Esophagus squamous epithelium (tissue), 5 donors: Measurements from ENCODE around the gene PCSK6. TPM values are rescaled to one million over a fixed set of nuclear protein-coding genes. Genes with fewer than 3 reads are reported as not detected.
"Not testable (repeated sequence)": the region's sequence is repeated elsewhere in the genome, so short reads cannot be mapped to it uniquely, and the experiment has no call there.

Experiments
- DNase-seq: peaks from one replicate; lab custom pipeline; 2025; lab: John Stamatoyannopoulos, UW
- H3K27ac ChIP-seq, 4 donors: fragments of 200-600 bp; sonication (generic); one replicate each; pipeline ENCODE4 v1.5.1; 2016 to 2019; ENCODE audit warnings: mild to moderate bottlenecking in 1 of 4
- H3K27me3 ChIP-seq, 4 donors: fragments of 200-600 bp; sonication (generic); 1 replicate in 3 of 4; 2 replicates in 1 of 4; pipeline versions ENCODE4 v1.5.1 to v1.6.0; 2017 to 2021; ENCODE audit warnings: antibody characterized with exemption in 1 of 4
- H3K36me3 ChIP-seq, 3 donors: fragments of 200-600 bp; sonication (generic); one replicate each; pipeline ENCODE4 v1.5.1; 2016 to 2019
- H3K4me1 ChIP-seq, 3 donors: fragments of 200-600 bp; sonication (generic); one replicate each; pipeline ENCODE4 v1.5.1; 2017 to 2019
- H3K4me3 ChIP-seq, 4 donors: fragments of 200-600 bp; sonication (generic); 1 replicate in 3 of 4; 2 replicates in 1 of 4; pipeline ENCODE4 v1.5.1; 2016 to 2019; ENCODE audit warnings: mild to moderate bottlenecking in 2 of 4, moderate library complexity in 1 of 4
- H3K9me3 ChIP-seq, 3 donors: fragments of 200-600 bp; sonication (generic); one replicate each; pipeline ENCODE4 v1.5.1; 2016 to 2019
- CTCF ChIP-seq, 6 experiments: fragments of 450-650 bp in 4 of 6; fragments of 200-600 bp in 2 of 6; sonication (generic) in 2 of 6; IDR thresholded peaks; one replicate each; pipeline ENCODE4 v1.5.1; 2016 to 2019; ENCODE audit warnings: antibody characterized with exemption in 6 of 6, mild to moderate bottlenecking in 4 of 6, moderate library complexity in 4 of 6
- POLR2A ChIP-seq, 4 donors: fragments of 450-650 bp; IDR thresholded peaks; one replicate each; pipeline ENCODE4 v1.6.1; 2017; ENCODE audit warnings: antibody characterized with exemption in 4 of 4, mild to moderate bottlenecking in 4 of 4, moderate library complexity in 3 of 4
- WGBS, 2 donors: methylation state at CpG; one replicate each; pipeline ENCODE4 v1.1.5; 2018; 5-methylcytosine and 5-hydroxymethylcytosine counted together
- intact Hi-C: fragments of 100-400 bp; cut with DNase I; formaldehyde crosslinking; loops from one replicate; pipeline ENCODE4 v1.15.0; 2022
- total RNA-seq, 4 donors: library from RNA; depleted of rRNA; stranded (reverse); fragments of >200 nt; gene quantifications; one replicate each; pipeline ENCODE4 v1.1.0, GENCODE V29; 2016
- donor health status: DM: yes; HTN: yes; CAD: no.

The PCSK6 gene
- total RNA-seq, 4 donors from 2014 or later: 5.1 to 13.8 (median 9.2) TPM

DNA sequence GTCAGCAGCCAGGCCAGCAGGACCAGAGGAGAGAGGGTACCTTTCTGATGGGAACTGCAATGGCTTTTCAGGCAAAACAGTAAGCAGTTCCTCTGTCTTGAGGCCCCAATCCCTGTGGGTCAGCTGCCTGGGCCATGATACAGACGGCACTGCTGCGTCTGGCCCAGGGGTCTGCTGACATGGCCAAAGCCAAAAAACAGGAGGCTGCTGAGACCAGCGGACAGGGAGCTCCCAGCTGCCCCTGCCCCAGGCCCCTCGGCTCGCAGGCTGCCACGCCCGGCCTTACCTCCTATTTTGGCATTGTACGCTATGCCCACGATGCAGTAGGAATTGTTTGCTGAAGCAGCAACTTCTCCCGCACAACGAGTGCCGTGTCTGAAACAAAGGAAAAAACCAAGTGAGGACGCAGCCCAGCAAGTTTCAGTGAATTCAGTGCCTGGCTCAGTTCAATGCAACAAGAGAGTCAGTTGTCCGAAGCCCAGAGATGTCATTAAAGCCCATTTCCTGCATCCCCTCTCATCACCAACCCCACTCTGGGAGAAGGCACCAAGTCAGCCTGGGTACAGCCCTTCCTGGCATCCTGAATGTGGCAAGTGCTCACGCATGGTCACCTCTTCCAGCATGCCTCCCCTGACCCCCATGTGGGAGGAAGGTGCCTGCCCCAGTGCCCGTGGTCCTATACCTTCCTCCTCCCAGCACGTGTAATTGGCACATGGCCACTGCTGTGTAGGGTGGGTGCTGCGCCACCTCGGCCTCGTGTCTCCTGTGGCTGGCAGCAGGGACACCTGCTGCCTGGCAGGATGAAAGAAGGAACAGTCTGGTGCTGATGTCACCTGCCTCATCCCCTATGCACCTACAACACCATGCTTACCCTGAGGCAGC, 61.7 kb downstream of the PCSK6 start:
- TF ChIP-seq CTCF (IDR thresholded peaks at IDR 0.05) (no peak), POLR2A (IDR thresholded peaks at IDR 0.05) (no peak)
- Histone ChIP-seq H3K27ac (no peak overlapping the region), H3K4me1 (no peaks in the 10 kb centered on the region), H3K9me3 (no peaks in the 10 kb centered on the region), H3K36me3 (no peaks in the 10 kb centered on the region), H3K27me3 (peaks cover 0 to 4% (median 0%) of the 10 kb centered on the region in 4 donors), H3K4me3 (no peak overlapping the region)
- 79 to 80% methylated on average over 3 to 18 of the region's 20 CpGs for WGBS, 2 donors
- DNase-seq: no peak
- intact Hi-C loops: no loop called here

GRCh38 chr15:101426761-101427333, 62.7 kb downstream of the PCSK6 start:
- H3K4me3 ChIP-seq: no peak overlapping the region
- H3K9me3 ChIP-seq: no peaks in the 10 kb centered on the region
- peaks cover 0 to 4% (median 0%) of the 10 kb centered on the region in 4 donors for H3K27me3 ChIP-seq
- no peaks in the 10 kb centered on the region for H3K4me1 ChIP-seq
- H3K27ac ChIP-seq: no peak overlapping the region
- intact Hi-C loops: no loop called here
- 79 to 82% methylated on average over 7 to 13 of the region's 17 CpGs for WGBS, 2 donors
- H3K36me3 ChIP-seq: no peaks in the 10 kb centered on the region
- no peak for DNase-seq
- TF ChIP-seq CTCF (IDR thresholded peaks at IDR 0.05): no peak
- no peak for TF ChIP-seq POLR2A (IDR thresholded peaks at IDR 0.05)

- no peak for TF ChIP-seq POLR2A (IDR thresholded peaks at IDR 0.05)
- no peak for TF ChIP-seq CTCF (IDR thresholded peaks at IDR 0.05)
- DNase-seq: no peak
- WGBS, 2 donors: 83 to 84% methylated on average over 6 to 9 of the region's 9 CpGs
- Histone ChIP-seq H3K27ac (no peak overlapping the region), H3K36me3 (no peaks in the 10 kb centered on the region), H3K4me1 (no peaks in the 10 kb centered on the region), H3K27me3 (peaks cover 0 to 4% (median 0%) of the 10 kb centered on the region in 4 donors), H3K4me3 (no peak overlapping the region), H3K9me3 (no peaks in the 10 kb centered on the region)
- intact Hi-C loops: no loop called here
These were observed 63.6 kb downstream of the PCSK6 start for GRCh38 chr15:101425787-101426365.

GRCh38 chr15:101424984-101425383, 64.5 kb downstream of the PCSK6 start:
- WGBS, 2 donors: 79 to 82% methylated on average over 7 of the region's 7 CpGs
- H3K4me1 ChIP-seq: no peaks in the 10 kb centered on the region
- peaks cover 0 to 4% (median 0%) of the 10 kb centered on the region in 4 donors for H3K27me3 ChIP-seq
- TF ChIP-seq CTCF (IDR thresholded peaks at IDR 0.05) (no peak), POLR2A (IDR thresholded peaks at IDR 0.05) (no peak)
- intact Hi-C loops: no loop called here
- DNase-seq: no peak
- no peaks in the 10 kb centered on the region for H3K9me3 ChIP-seq
- H3K36me3 ChIP-seq: no peaks in the 10 kb centered on the region
- no peak overlapping the region for H3K4me3 ChIP-seq
- no peak overlapping the region for H3K27ac ChIP-seq

- no peak overlapping the region for H3K27ac ChIP-seq
- H3K36me3 ChIP-seq: no peaks in the 10 kb centered on the region
- H3K27me3 ChIP-seq: no peaks in the 10 kb centered on the region
- 84 to 93% methylated on average over 4 of the region's 4 CpGs for WGBS, 2 donors
- no peaks in the 10 kb centered on the region for H3K9me3 ChIP-seq
- TF ChIP-seq CTCF (IDR thresholded peaks at IDR 0.05) (no peak), POLR2A (IDR thresholded peaks at IDR 0.05) (no peak)
- no peak overlapping the region for H3K4me3 ChIP-seq
- intact Hi-C loops: no loop called here
- no peak for DNase-seq
- H3K4me1 ChIP-seq: no peaks in the 10 kb centered on the region
These were observed 69.3 kb downstream of the PCSK6 start for GRCh38 chr15:101420232-101420631.

- H3K4me1 ChIP-seq, H3K27ac ChIP-seq, DNase-seq, intact Hi-C loops, H3K36me3 ChIP-seq, H3K4me3 ChIP-seq, H3K27me3 ChIP-seq, H3K9me3 ChIP-seq: not testable (repeated sequence)
- 79 to 82% methylated on average over 3 to 6 of the region's 6 CpGs for WGBS, 2 donors
These were observed 73.0 kb downstream of the PCSK6 start for GRCh38 chr15:101416475-101416874.
